ENCODE data around the gene SPHKAP. TPM values are rescaled to one million over a fixed set of nuclear protein-coding genes. Genes with fewer than 3 reads are reported as not detected.

Gene SPHKAP
- total and polyA plus RNA-seq, 2 donors (not counting 3 experiments of a cell fraction or from before 2014, with no cell fraction given), result not detected

GRCh38 chr2:228017784-228018183 is 163.7 kb downstream of the SPHKAP start:
- no peaks in the 10 kb centered on the region for H3K27me3 ChIP-seq (ENCODE audit: control insufficient read depth in 2 of 2, insufficient read depth in 2 of 2, low read length in 2 of 2)
- dilution Hi-C loops (cut with MboI; ENCODE audit: extremely low pct_ligation_motif_present, low sequenced_read_pairs) (no loop called here), intact Hi-C loops (cut with micrococcal nuclease) (no loop called here)
- DNase-seq (ENCODE audit: low read depth, low spot score) (no peak), FAIRE-seq (no peak)
- BruUV-seq (replicated peaks), result no TSS peak
- TF ChIP-seq GATA2 (IDR thresholded peaks at IDR 0.05; ENCODE audit: insufficient read depth, insufficient read length, low read depth, low read length) (no peak), EZH2 (IDR thresholded peaks at IDR 0.05; ENCODE audit: borderline replicate concordance, low read depth, low read length, severe bottlenecking) (no peak), FOS (IDR thresholded peaks at IDR 0.05; ENCODE audit: borderline replicate concordance, insufficient read depth, low read length) (no peak), MAX (IDR thresholded peaks at IDR 0.05; ENCODE audit: insufficient read depth, insufficient read length) (no peak), MYC (IDR thresholded peaks at IDR 0.05; ENCODE audit: low read depth, low read length) (no peak), POLR2AphosphoS5 (IDR thresholded peaks at IDR 0.05; ENCODE audit: insufficient read depth, low read depth, low read length) (no peak), POLR2A (IDR thresholded peaks at IDR 0.05; ENCODE audit: low read depth, low read length) (no peak), JUN (IDR thresholded peaks at IDR 0.05; ENCODE audit: borderline replicate concordance, insufficient read depth, insufficient read length, low read depth) (no peak)
- TF ChIP-seq, protein P1, sequence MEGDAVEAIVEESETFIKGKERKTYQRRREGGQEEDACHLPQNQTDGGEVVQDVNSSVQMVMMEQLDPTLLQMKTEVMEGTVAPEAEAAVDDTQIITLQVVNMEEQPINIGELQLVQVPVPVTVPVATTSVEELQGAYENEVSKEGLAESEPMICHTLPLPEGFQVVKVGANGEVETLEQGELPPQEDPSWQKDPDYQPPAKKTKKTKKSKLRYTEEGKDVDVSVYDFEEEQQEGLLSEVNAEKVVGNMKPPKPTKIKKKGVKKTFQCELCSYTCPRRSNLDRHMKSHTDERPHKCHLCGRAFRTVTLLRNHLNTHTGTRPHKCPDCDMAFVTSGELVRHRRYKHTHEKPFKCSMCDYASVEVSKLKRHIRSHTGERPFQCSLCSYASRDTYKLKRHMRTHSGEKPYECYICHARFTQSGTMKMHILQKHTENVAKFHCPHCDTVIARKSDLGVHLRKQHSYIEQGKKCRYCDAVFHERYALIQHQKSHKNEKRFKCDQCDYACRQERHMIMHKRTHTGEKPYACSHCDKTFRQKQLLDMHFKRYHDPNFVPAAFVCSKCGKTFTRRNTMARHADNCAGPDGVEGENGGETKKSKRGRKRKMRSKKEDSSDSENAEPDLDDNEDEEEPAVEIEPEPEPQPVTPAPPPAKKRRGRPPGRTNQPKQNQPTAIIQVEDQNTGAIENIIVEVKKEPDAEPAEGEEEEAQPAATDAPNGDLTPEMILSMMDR (IDR thresholded peaks at IDR 0.05; ENCODE audit: extremely low read depth in 1 of 2, insufficient read depth in 1 of 2, low read depth in 1 of 2, low read length in 2 of 2), result no peak
- H3K9me1 ChIP-seq (replicated peaks; ENCODE audit: control insufficient read depth, extremely low read depth, insufficient read depth, low read length), result no peaks in the 10 kb centered on the region
- no peak overlapping the region for H3K9ac ChIP-seq (replicated peaks; ENCODE audit: extremely low read depth, insufficient read depth, low read length)
- H3K36me3 ChIP-seq (ENCODE audit: control insufficient read depth in 2 of 2, extremely low read depth in 1 of 2, insufficient read depth in 2 of 2, low read length in 2 of 2), result no peaks in the 10 kb centered on the region
- no peak overlapping the region for H3K4me3 ChIP-seq (replicated peaks in 1 of 3; ENCODE audit: insufficient read depth in 1 of 3, low read depth in 1 of 3, low read length in 3 of 3)
- no peaks in the 10 kb centered on the region for H3K79me2 ChIP-seq (ENCODE audit: control insufficient read depth, insufficient read depth, low read length)
- no peaks in the 10 kb centered on the region for H3K4me1 ChIP-seq (ENCODE audit: control insufficient read depth, extremely low read depth, insufficient read depth, low read length)
- H2AFZ ChIP-seq (ENCODE audit: low read depth, low read length), result no peak overlapping the region
- ChIA-PET CTCF (no interaction called here), POLR2A (no interaction called here)
- H3K9me3 ChIP-seq (replicated peaks; ENCODE audit: control insufficient read depth, insufficient read depth, low read length), result peaks cover 3% of the 10 kb centered on the region
- H3K27ac ChIP-seq (ENCODE audit: insufficient read depth, low read depth, low read length), result no peak overlapping the region
- no peaks in the 10 kb centered on the region for H4K20me1 ChIP-seq (replicated peaks; ENCODE audit: control insufficient read depth, extremely low read depth, insufficient read depth, low read length)
- H3K4me2 ChIP-seq (ENCODE audit: insufficient read depth, low read length), result no peak overlapping the region

Data from endothelial cell of umbilical vein (primary cell).